K562 (cell line): ENCODE results near the gene ZSCAN12. TPM values are rescaled to one million over a fixed set of nuclear protein-coding genes. Genes with fewer than 3 reads are reported as not detected.

Experiments
- GTF2E2 ChIP-seq: fragments of 200-800 bp; sonication (Bioruptor generic); IDR thresholded peaks from 2 replicates; pipeline ENCODE4 v1.6.1; 2016; ENCODE audit warnings: missing genetic modification characterization, missing compliant biosample characterization
- LARP7 ChIP-seq: fragments of 450-650 bp; IDR thresholded peaks from 2 replicates; pipeline ENCODE4 v1.6.1; 2016
- RCOR1 ChIP-seq, 2 experiments: IDR thresholded peaks; 2 replicates each; pipeline ENCODE4 v1.6.1; 2012; ENCODE audit warnings: low read depth in 2 of 2, low read length in 2 of 2, borderline replicate concordance in 1 of 2, improper control_type of control experiment in 1 of 2
- SAFB2 ChIP-seq: fragments of 200-400 bp; formaldehyde crosslinking; IDR thresholded peaks from 2 replicates; pipeline ENCODE4 v1.6.1; 2018; ENCODE audit warnings: borderline replicate concordance, low read length, low read depth, moderate library complexity; ENCODE audit not compliant: severe bottlenecking
- ZFPM2 ChIP-seq: fragments of 250-450 bp; sonication (Bioruptor Pico); IDR thresholded peaks from 2 replicates; pipeline ENCODE4 v1.5.1; 2022; ENCODE audit warnings: mild to moderate bottlenecking
- ZNF23 ChIP-seq: fragments of 250-450 bp; sonication (Bioruptor Pico); IDR thresholded peaks from 2 replicates; pipeline ENCODE4 v1.4.0; 2020; ENCODE audit warnings: mild to moderate bottlenecking
- ZNF766 ChIP-seq: fragments of 200-800 bp; sonication (Bioruptor generic); conservative IDR thresholded peaks from 2 replicates; pipeline ENCODE4 v1.6.1; 2016; ENCODE audit warnings: missing genetic modification characterization, missing compliant biosample characterization
- polyA plus RNA-seq, 8 experiments: library from polyadenylated mRNA; depleted of rRNA in 4 of 8; stranded (reverse) in 5 of 8; unstranded in 3 of 8; fragments of >200 nt; fragmentation: Nextera tagmentation in 2 of 8; fragmentation: Illumina TruSeq in 1 of 8; extraction: Ambion mirVana in 2 of 8; extraction: Trizol in 1 of 8; gene quantifications; 2 replicates each; pipeline versions ENCODE4 v1.2.1 to v1.2.3, GENCODE V29; 2011 to 2014; ENCODE audit warnings: inconsistent platforms in 1 of 8, missing spikeins in 1 of 8
- total RNA-seq, 7 experiments: library from RNA; depleted of rRNA in 6 of 7; stranded (reverse); fragments of >200 nt in 6 of 7; fragmentation: Illumina TruSeq in 2 of 7; extraction: Trizol in 2 of 7; gene quantifications; 2 replicates each; pipeline versions ENCODE4 v1.2.1 to v1.2.3, GENCODE V29; 2011 to 2021; ENCODE audit warnings: low replicate concordance in 1 of 7
- TF ChIP-seq, protein P1 (sequence below): sonication (generic); formaldehyde crosslinking; IDR thresholded peaks from 2 replicates; pipeline ENCODE4 v1.8.1; 2023; ENCODE audit warnings: mild to moderate bottlenecking, missing genetic modification reagents
- TF ChIP-seq, protein P2 (sequence below): fragments of 250-450 bp; sonication (Bioruptor Pico); IDR thresholded peaks from 2 replicates; pipeline ENCODE4 v1.8.0; 2021; ENCODE audit warnings: mild to moderate bottlenecking, moderate library complexity
- TF ChIP-seq, protein P3 (sequence below): conservative IDR thresholded peaks from 2 replicates; pipeline ENCODE4 v1.6.1; 2011; ENCODE audit warnings: low read depth, mild to moderate bottlenecking, low read length; ENCODE audit not compliant: control insufficient read depth
- TF ChIP-seq, protein P4 (sequence below), 2 experiments: fragments of 450-650 bp; formaldehyde crosslinking in 1 of 2; IDR thresholded peaks; 2 replicates each; pipeline versions ENCODE4 v1.4.0 to v1.6.1; 2014 to 2020; ENCODE audit warnings: mild to moderate bottlenecking in 2 of 2, borderline replicate concordance in 1 of 2, low read depth in 1 of 2
- TF ChIP-seq, protein P5 (sequence below): fragments of 450-650 bp; formaldehyde crosslinking; IDR thresholded peaks from 2 replicates; pipeline ENCODE4 v1.4.0; 2020; ENCODE audit warnings: mild to moderate bottlenecking, moderate library complexity

ZSCAN12 gene
- total and polyA plus RNA-seq, 9 of the 15 experiments (the other 6 are each of a cell fraction or from before 2014, with no cell fraction given) = 2.5 to 19.6 (median 12.5) TPM

DNA sequence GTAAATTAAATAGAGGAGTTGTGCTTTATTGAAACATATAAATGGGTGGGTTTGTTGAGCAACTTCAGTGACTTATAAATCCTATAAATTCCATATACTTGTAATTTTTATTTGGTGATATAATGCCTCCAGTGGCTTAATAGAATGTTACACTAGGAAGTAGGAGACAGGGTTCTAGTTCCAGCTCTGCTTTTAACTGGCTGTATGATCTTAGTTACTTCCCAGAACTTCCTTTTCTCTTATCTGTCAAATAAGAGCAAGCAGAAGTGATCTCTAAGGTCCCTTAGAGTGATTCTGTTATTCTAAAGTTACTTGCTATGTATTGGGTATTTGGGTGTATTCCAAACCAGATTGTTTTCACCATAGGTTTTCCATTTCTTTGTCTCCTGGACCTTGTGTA is 33.6 kb upstream of the ZSCAN12 start (continued):
- peak in 1 of 2 experiments; percentile 63; a peak in 1 of 4 replicates for TF ChIP-seq RCOR1 (IDR thresholded peaks at IDR 0.05; ENCODE audit: borderline replicate concordance in 1 of 2, low read depth in 2 of 2, low read length in 2 of 2)
- no peak for TF ChIP-seq LARP7
- TF ChIP-seq, protein P1, sequence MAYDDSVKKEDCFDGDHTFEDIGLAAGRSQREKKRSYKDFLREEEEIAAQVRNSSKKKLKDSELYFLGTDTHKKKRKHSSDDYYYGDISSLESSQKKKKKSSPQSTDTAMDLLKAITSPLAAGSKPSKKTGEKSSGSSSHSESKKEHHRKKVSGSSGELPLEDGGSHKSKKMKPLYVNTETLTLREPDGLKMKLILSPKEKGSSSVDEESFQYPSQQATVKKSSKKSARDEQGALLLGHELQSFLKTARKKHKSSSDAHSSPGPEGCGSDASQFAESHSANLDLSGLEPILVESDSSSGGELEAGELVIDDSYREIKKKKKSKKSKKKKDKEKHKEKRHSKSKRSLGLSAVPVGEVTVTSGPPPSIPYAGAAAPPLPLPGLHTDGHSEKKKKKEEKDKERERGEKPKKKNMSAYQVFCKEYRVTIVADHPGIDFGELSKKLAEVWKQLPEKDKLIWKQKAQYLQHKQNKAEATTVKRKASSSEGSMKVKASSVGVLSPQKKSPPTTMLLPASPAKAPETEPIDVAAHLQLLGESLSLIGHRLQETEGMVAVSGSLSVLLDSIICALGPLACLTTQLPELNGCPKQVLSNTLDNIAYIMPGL (CRISPR knock-in tag) = no peak
- no peak for TF ChIP-seq ZNF766 (CRISPR knock-in tag)
- TF ChIP-seq, protein P2, sequence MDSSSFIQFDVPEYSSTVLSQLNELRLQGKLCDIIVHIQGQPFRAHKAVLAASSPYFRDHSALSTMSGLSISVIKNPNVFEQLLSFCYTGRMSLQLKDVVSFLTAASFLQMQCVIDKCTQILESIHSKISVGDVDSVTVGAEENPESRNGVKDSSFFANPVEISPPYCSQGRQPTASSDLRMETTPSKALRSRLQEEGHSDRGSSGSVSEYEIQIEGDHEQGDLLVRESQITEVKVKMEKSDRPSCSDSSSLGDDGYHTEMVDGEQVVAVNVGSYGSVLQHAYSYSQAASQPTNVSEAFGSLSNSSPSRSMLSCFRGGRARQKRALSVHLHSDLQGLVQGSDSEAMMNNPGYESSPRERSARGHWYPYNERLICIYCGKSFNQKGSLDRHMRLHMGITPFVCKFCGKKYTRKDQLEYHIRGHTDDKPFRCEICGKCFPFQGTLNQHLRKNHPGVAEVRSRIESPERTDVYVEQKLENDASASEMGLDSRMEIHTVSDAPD (CRISPR knock-in tag) = no peak
- TF ChIP-seq, protein P3, sequence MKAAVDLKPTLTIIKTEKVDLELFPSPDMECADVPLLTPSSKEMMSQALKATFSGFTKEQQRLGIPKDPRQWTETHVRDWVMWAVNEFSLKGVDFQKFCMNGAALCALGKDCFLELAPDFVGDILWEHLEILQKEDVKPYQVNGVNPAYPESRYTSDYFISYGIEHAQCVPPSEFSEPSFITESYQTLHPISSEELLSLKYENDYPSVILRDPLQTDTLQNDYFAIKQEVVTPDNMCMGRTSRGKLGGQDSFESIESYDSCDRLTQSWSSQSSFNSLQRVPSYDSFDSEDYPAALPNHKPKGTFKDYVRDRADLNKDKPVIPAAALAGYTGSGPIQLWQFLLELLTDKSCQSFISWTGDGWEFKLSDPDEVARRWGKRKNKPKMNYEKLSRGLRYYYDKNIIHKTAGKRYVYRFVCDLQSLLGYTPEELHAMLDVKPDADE = no peak
- no peak for TF ChIP-seq GTF2E2 (tag)
- TF ChIP-seq, protein P4, sequence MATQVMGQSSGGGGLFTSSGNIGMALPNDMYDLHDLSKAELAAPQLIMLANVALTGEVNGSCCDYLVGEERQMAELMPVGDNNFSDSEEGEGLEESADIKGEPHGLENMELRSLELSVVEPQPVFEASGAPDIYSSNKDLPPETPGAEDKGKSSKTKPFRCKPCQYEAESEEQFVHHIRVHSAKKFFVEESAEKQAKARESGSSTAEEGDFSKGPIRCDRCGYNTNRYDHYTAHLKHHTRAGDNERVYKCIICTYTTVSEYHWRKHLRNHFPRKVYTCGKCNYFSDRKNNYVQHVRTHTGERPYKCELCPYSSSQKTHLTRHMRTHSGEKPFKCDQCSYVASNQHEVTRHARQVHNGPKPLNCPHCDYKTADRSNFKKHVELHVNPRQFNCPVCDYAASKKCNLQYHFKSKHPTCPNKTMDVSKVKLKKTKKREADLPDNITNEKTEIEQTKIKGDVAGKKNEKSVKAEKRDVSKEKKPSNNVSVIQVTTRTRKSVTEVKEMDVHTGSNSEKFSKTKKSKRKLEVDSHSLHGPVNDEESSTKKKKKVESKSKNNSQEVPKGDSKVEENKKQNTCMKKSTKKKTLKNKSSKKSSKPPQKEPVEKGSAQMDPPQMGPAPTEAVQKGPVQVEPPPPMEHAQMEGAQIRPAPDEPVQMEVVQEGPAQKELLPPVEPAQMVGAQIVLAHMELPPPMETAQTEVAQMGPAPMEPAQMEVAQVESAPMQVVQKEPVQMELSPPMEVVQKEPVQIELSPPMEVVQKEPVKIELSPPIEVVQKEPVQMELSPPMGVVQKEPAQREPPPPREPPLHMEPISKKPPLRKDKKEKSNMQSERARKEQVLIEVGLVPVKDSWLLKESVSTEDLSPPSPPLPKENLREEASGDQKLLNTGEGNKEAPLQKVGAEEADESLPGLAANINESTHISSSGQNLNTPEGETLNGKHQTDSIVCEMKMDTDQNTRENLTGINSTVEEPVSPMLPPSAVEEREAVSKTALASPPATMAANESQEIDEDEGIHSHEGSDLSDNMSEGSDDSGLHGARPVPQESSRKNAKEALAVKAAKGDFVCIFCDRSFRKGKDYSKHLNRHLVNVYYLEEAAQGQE (IDR thresholded peaks at IDR 0.05; ENCODE audit: borderline replicate concordance) = peak; percentile 45; the same call in 1 of the 2 replicates
- TF ChIP-seq, protein P4 (CRISPR knock-in tag; IDR thresholded peaks at IDR 0.05; ENCODE audit: low read depth) = no peak
- TF ChIP-seq ZNF23 (CRISPR knock-in tag) = no peak
- TF ChIP-seq SAFB2 = no peak
- TF ChIP-seq, protein P5, sequence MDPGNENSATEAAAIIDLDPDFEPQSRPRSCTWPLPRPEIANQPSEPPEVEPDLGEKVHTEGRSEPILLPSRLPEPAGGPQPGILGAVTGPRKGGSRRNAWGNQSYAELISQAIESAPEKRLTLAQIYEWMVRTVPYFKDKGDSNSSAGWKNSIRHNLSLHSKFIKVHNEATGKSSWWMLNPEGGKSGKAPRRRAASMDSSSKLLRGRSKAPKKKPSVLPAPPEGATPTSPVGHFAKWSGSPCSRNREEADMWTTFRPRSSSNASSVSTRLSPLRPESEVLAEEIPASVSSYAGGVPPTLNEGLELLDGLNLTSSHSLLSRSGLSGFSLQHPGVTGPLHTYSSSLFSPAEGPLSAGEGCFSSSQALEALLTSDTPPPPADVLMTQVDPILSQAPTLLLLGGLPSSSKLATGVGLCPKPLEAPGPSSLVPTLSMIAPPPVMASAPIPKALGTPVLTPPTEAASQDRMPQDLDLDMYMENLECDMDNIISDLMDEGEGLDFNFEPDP (CRISPR knock-in tag) = no peak
- no peak for TF ChIP-seq ZFPM2 (CRISPR knock-in tag)
